Stimulated activated CD4-positive, alpha-beta T cell treated with anti-CD3 and anti-CD28 coated beads, Interleukin-1b, Interleukin-23, amount 100 ng/mL, for 48 hours (primary cell): ENCODE data around the gene XBP1.
"Not testable (repeated sequence)": the region's sequence is repeated elsewhere in the genome, so short reads cannot be mapped to it uniquely, and the experiment has no call there.

Source experiments
- DNase-seq: peaks from one replicate; pipeline ENCODE4 v3.0.0-alpha.2; 2020

The XBP1 gene

GRCh38 chr22:28800308-28801041, at the start of gene XBP1:
Gene XBP1, minus strand, starts transcription at chr22:28800569.
- peak; percentile 88 for DNase-seq

GRCh38 chr22:28846994-28847393, 46.6 kb upstream of the XBP1 start:
- no peak for DNase-seq

- not testable (repeated sequence) for DNase-seq
Measured at GRCh38 chr22:28844277-28844676, 43.9 kb upstream of the XBP1 start.

- no peak for DNase-seq
Measured at GRCh38 chr22:28843633-28844032, 43.3 kb upstream of the XBP1 start.

GRCh38 chr22:28841111-28841510, 40.7 kb upstream of the XBP1 start:
- no peak for DNase-seq

GRCh38 chr22:28838971-28839370, 38.6 kb upstream of the XBP1 start:
- DNase-seq, result no peak

- no peak for DNase-seq
Measured at GRCh38 chr22:28837640-28838039, 37.3 kb upstream of the XBP1 start.

GRCh38 chr22:28835630-28836189, 35.3 kb upstream of the XBP1 start:
- no peak for DNase-seq

GRCh38 chr22:28833276-28833923, 33.0 kb upstream of the XBP1 start:
- no peak for DNase-seq

GRCh38 chr22:28832731-28833130, 32.4 kb upstream of the XBP1 start:
- no peak for DNase-seq

- no peak for DNase-seq
Measured at GRCh38 chr22:28831140-28832072, 31.0 kb upstream of the XBP1 start.

- no peak for DNase-seq
Measured at GRCh38 chr22:28830441-28830840, 30.1 kb upstream of the XBP1 start.

GRCh38 chr22:28829358-28830181, 29.2 kb upstream of the XBP1 start:
- peak; percentile 67 for DNase-seq

- no peak for DNase-seq
Measured at GRCh38 chr22:28826921-28827320, 26.6 kb upstream of the XBP1 start.

- DNase-seq, result not testable (repeated sequence)
Measured at GRCh38 chr22:28826430-28826829, 26.1 kb upstream of the XBP1 start.

- not testable (repeated sequence) for DNase-seq
Measured at GRCh38 chr22:28824455-28824854, 24.1 kb upstream of the XBP1 start.

GRCh38 chr22:28822930-28823551, 22.7 kb upstream of the XBP1 start:
- no peak for DNase-seq

- DNase-seq, result no peak
Measured at GRCh38 chr22:28821452-28821851, 21.1 kb upstream of the XBP1 start.

GRCh38 chr22:28820885-28821284, 20.5 kb upstream of the XBP1 start:
- no peak for DNase-seq

- DNase-seq, result no peak
Measured at GRCh38 chr22:28819253-28820096, 19.1 kb upstream of the XBP1 start.
